CD8-positive, alpha-beta memory T cell (primary cell): ENCODE measurements around the gene DMGDH. TPM values are rescaled to one million over a fixed set of nuclear protein-coding genes. Genes with fewer than 3 reads are reported as not detected.

Source experiments
- CTCF ChIA-PET: fragments of 350-600 bp; sonication (Branson Sonifier 250); formaldehyde crosslinking; loops from one replicate; lab custom pipeline; 2021; ENCODE audit warnings: antibody characterized with exemption; lab: Charles Lee
- POLR2A ChIA-PET: fragments of 350-600 bp; sonication (Branson Sonifier 250); formaldehyde crosslinking; loops from one replicate; lab custom pipeline; 2021; ENCODE audit warnings: antibody characterized with exemption; lab: Charles Lee
- DNase-seq, 5 donors: peaks; one replicate each; pipeline versions ENCODE4 v3.0.0 to v3.0.0-alpha.2; 2020 to 2022; ENCODE audit warnings: mixed read lengths in 1 of 5
- H3K27ac ChIP-seq: one replicate; pipeline ENCODE4 v1.7.0; 2013; ENCODE audit warnings: low read depth, mild to moderate bottlenecking, low read length, moderate library complexity
- H3K27me3 ChIP-seq: 2 replicates; pipeline ENCODE4 v1.7.0; 2013; ENCODE audit warnings: low read length, mild to moderate bottlenecking; ENCODE audit not compliant: insufficient read depth, poor library complexity, severe bottlenecking
- H3K36me3 ChIP-seq: 2 replicates; pipeline ENCODE4 v1.7.0; 2013; ENCODE audit warnings: mild to moderate bottlenecking, low read length, moderate library complexity; ENCODE audit not compliant: insufficient read depth
- H3K4me1 ChIP-seq: 2 replicates; pipeline ENCODE4 v1.7.0; 2013; ENCODE audit warnings: mild to moderate bottlenecking, low read length, moderate library complexity; ENCODE audit not compliant: insufficient read depth
- H3K4me3 ChIP-seq: 2 replicates; pipeline ENCODE4 v1.7.0; 2013; ENCODE audit warnings: mild to moderate bottlenecking, low read length
- H3K9me3 ChIP-seq: 2 replicates; pipeline ENCODE4 v1.7.0; 2013; ENCODE audit warnings: mild to moderate bottlenecking, low read length
- H3K27ac Mint-ChIP-seq, 8 donors: one replicate each; pipeline ENCODE4 v1.8.0; 2020 to 2021; ENCODE audit warnings: mixed read lengths in 8 of 8, mild to moderate bottlenecking in 6 of 8, inconsistent platforms in 3 of 8, moderate library complexity in 3 of 8
- H3K27me3 Mint-ChIP-seq, 2 donors: one replicate each; pipeline ENCODE4 v1.8.0; 2020 to 2021; ENCODE audit warnings: mixed read lengths in 2 of 2, mild to moderate bottlenecking in 1 of 2, moderate library complexity in 1 of 2
- H3K36me3 Mint-ChIP-seq, 3 donors: one replicate each; pipeline ENCODE4 v1.8.0; 2020 to 2021; ENCODE audit warnings: mixed read lengths in 3 of 3, inconsistent platforms in 1 of 3, mild to moderate bottlenecking in 1 of 3
- H3K4me1 Mint-ChIP-seq, 3 donors: one replicate each; pipeline ENCODE4 v1.8.0; 2020 to 2021; ENCODE audit warnings: mixed read lengths in 3 of 3, inconsistent platforms in 1 of 3, mild to moderate bottlenecking in 1 of 3
- H3K4me3 Mint-ChIP-seq, 7 donors: one replicate each; pipeline ENCODE4 v1.8.0; 2020 to 2021; ENCODE audit warnings: mixed read lengths in 7 of 7, mild to moderate bottlenecking in 6 of 7, moderate library complexity in 4 of 7, inconsistent platforms in 2 of 7
- H3K9me3 Mint-ChIP-seq, 5 donors: one replicate each; pipeline ENCODE4 v1.8.0; 2020 to 2022; ENCODE audit warnings: mixed read lengths in 5 of 5, mild to moderate bottlenecking in 3 of 5, moderate library complexity in 2 of 5, inconsistent platforms in 1 of 5
- polyA plus RNA-seq: library from polyadenylated mRNA; unstranded; fragments of 300-500 nt; fragmentation: Illumina TruSeq; gene quantifications from one replicate; pipeline ENCODE4 v1.2.3, GENCODE V29; 2021
- total RNA-seq, 2 experiments: library from RNA; stranded (reverse); gene quantifications; one replicate each; pipeline ENCODE4 v1.2.3, GENCODE V29; 2021

Gene DMGDH
- total and polyA plus RNA-seq, 3 experiments from 2014 or later: not detected

DNA sequence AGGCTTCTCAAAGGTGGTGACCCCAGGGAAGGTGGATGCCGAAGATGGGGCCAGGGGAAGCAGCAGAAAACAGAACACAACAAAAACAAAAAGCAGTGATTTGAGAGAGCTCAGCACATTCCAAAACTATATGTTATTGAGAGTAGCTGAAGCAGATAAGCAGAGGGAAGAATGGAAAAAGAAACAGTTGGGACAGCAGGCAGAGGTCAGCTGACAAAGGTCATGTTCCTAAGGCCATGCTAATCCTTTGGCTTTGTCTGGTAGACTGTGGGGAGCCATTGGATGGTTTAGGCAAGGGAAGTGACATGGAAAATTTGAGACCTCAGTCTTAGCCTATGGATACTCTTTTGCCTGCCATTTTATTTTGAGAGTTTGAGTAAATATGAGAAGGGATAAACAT, 14.5 kb downstream of the DMGDH start:
- H3K9me3 Mint-ChIP-seq: peaks cover 0 to 5% (median 0%) of the 10 kb centered on the region in 5 donors
- ChIA-PET CTCF (no interaction called here), POLR2A (no interaction called here)
- Histone ChIP-seq H3K27ac (no peak overlapping the region), H3K4me1 (no peaks in the 10 kb centered on the region), H3K4me3 (no peak overlapping the region), H3K9me3 (no peaks in the 10 kb centered on the region), H3K27me3 (no peaks in the 10 kb centered on the region), H3K36me3 (no peaks in the 10 kb centered on the region)
- peaks cover 6 to 22% of the 10 kb centered on the region in 2 donors for H3K27me3 Mint-ChIP-seq
- H3K36me3 Mint-ChIP-seq: no peaks in the 10 kb centered on the region
- no peak overlapping the region for H3K4me3 Mint-ChIP-seq
- H3K4me1 Mint-ChIP-seq: no peaks in the 10 kb centered on the region
- no peak overlapping the region for H3K27ac Mint-ChIP-seq
- DNase-seq: no peak

DNA sequence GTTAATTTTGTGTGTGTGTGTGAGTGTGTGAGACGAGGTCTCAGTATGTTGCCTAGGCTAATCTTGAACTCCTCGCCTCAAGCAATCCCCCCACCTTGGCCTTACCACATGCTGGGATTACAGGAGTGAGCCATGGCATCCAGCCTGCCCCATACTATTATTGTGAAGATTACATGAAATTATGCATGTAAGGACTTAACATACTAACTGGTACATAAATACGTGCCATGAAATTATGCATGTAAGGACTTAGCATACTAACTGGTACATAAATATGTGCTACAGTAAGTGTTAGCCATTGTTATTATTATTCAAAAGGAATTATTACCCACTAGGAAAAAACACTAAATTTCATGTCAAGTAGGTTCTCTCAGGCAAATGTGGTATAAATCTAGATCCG, 16.2 kb downstream of the DMGDH start:
- peaks cover 4 to 18% of the 10 kb centered on the region in 2 donors for H3K27me3 Mint-ChIP-seq
- Histone ChIP-seq H3K27me3 (no peaks in the 10 kb centered on the region), H3K4me1 (no peaks in the 10 kb centered on the region), H3K4me3 (no peak overlapping the region), H3K27ac (no peak overlapping the region), H3K9me3 (no peaks in the 10 kb centered on the region), H3K36me3 (no peaks in the 10 kb centered on the region)
- H3K4me3 Mint-ChIP-seq: no peak overlapping the region
- ChIA-PET CTCF (no interaction called here), POLR2A (no interaction called here)
- H3K36me3 Mint-ChIP-seq: no peaks in the 10 kb centered on the region
- no peaks in the 10 kb centered on the region for H3K4me1 Mint-ChIP-seq
- H3K9me3 Mint-ChIP-seq: peaks cover 0 to 3% (median 0%) of the 10 kb centered on the region in 5 donors
- H3K27ac Mint-ChIP-seq: no peak overlapping the region
- no peak for DNase-seq

- no peaks in the 10 kb centered on the region for H3K36me3 ChIP-seq
- Mint-ChIP-seq H3K27me3 (peaks cover 3 to 28% of the 10 kb centered on the region in 2 donors), H3K36me3 (no peaks in the 10 kb centered on the region), H3K9me3 (peaks cover 0 to 3% (median 0%) of the 10 kb centered on the region in 5 donors), H3K4me3 (no peak overlapping the region), H3K4me1 (no peaks in the 10 kb centered on the region), H3K27ac (no peak overlapping the region)
- H3K9me3 ChIP-seq: no peaks in the 10 kb centered on the region
- H3K27me3 ChIP-seq: no peaks in the 10 kb centered on the region
- ChIA-PET POLR2A (no interaction called here), CTCF (no interaction called here)
- H3K27ac ChIP-seq: no peak overlapping the region
- no peaks in the 10 kb centered on the region for H3K4me1 ChIP-seq
- no peak overlapping the region for H3K4me3 ChIP-seq
- no peak for DNase-seq
These were observed 19.0 kb downstream of the DMGDH start for GRCh38 chr5:79050498-79050897.

DNA sequence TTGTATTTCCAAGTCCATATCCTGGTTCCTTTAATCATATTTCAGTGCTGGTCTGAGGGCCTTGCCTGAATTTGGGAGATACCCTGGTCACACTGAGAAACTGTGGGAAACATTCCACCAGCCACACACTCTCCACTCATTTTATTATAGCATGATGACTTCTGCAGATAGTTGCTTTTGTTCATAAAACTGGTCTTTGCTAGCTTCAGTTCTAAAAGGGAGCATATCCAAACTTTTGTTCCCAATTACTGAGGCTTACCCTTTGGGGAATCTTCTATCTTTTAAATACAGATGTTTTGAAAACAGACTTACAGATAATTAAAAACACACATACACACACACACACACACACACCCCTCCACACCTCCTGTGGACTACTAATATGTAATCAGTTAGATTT, 21.0 kb downstream of the DMGDH start:
- Mint-ChIP-seq H3K4me1 (no peaks in the 10 kb centered on the region), H3K4me3 (no peak overlapping the region), H3K36me3 (no peaks in the 10 kb centered on the region), H3K9me3 (peaks cover 0 to 2% (median 0%) of the 10 kb centered on the region in 5 donors), H3K27ac (no peak overlapping the region), H3K27me3 (peaks cover 3 to 25% of the 10 kb centered on the region in 2 donors)
- ChIA-PET CTCF (no interaction called here), POLR2A (no interaction called here)
- Histone ChIP-seq H3K36me3 (no peaks in the 10 kb centered on the region), H3K9me3 (no peaks in the 10 kb centered on the region), H3K27me3 (no peaks in the 10 kb centered on the region), H3K4me1 (no peaks in the 10 kb centered on the region), H3K4me3 (no peak overlapping the region), H3K27ac (no peak overlapping the region)
- DNase-seq: no peak

DNA sequence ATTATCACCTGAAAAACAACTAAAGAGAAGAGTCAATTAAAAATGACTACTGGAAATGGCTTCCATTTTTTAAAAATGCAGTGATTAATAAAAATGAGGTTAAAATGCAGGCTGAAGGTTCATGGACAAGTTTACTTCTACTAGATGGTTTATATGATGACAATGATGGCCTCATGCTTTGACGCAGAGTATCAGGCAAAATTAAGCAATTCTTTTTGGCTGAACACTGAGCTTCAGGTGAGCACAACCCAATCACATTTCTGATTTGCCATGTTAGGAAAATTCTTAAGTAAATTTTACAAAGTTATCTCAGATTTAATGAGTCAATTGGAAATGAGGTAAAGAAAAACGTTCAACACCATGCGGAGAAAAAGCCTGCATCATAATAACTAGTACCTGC, 22.3 kb downstream of the DMGDH start:
- H3K4me1 Mint-ChIP-seq: no peaks in the 10 kb centered on the region
- H3K9me3 Mint-ChIP-seq: peaks cover 0 to 2% (median 0%) of the 10 kb centered on the region in 5 donors
- H3K27me3 Mint-ChIP-seq: peaks cover 4 to 20% of the 10 kb centered on the region in 2 donors
- H3K4me3 Mint-ChIP-seq: no peak overlapping the region
- Histone ChIP-seq H3K4me1 (no peaks in the 10 kb centered on the region), H3K9me3 (no peaks in the 10 kb centered on the region), H3K27ac (no peak overlapping the region), H3K4me3 (no peak overlapping the region), H3K27me3 (no peaks in the 10 kb centered on the region), H3K36me3 (no peaks in the 10 kb centered on the region)
- POLR2A ChIA-PET: no interaction called here
- no peak overlapping the region for H3K27ac Mint-ChIP-seq
- DNase-seq: no peak
- no peaks in the 10 kb centered on the region for H3K36me3 Mint-ChIP-seq
- CTCF ChIA-PET: no interaction called here

DNA sequence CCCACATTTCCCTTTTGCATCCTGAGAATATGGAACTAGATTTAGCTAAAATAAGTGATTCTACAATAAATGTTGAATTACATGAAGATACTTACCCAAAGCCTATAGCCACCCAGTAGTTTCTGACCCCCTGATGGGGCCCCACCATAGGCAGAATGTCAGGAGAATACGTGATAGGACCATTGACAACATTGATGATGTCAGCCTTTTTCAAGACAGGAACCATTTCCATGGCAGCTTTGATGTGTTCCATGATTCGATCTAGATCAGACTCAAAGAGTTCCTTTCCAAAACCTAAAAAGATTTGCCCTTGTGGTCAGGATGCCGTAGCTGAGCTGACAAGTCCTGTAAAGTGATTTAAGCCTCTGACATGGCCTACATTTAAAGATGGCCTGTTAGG, 27.3 kb downstream of the DMGDH start:
- Mint-ChIP-seq H3K4me3 (no peak overlapping the region), H3K4me1 (no peaks in the 10 kb centered on the region), H3K36me3 (no peaks in the 10 kb centered on the region), H3K27me3 (peaks cover 4 to 12% of the 10 kb centered on the region in 2 donors), H3K27ac (no peak overlapping the region), H3K9me3 (no peaks in the 10 kb centered on the region)
- no peaks in the 10 kb centered on the region for H3K36me3 ChIP-seq
- H3K27me3 ChIP-seq: no peaks in the 10 kb centered on the region
- H3K9me3 ChIP-seq: no peaks in the 10 kb centered on the region
- no peak overlapping the region for H3K4me3 ChIP-seq
- DNase-seq: no peak
- no peaks in the 10 kb centered on the region for H3K4me1 ChIP-seq
- no peak overlapping the region for H3K27ac ChIP-seq
- ChIA-PET CTCF (interaction anchor here (0.9 kb wide), 1 partner anchor 17 kb away, joined by 3 read pairs; no protein-coding TSS in a partner anchor), POLR2A (no interaction called here)

GRCh38 chr5:79036769-79037168, 32.7 kb downstream of the DMGDH start:
- H3K27ac Mint-ChIP-seq: no peak overlapping the region
- DNase-seq: no peak
- ChIA-PET POLR2A (no interaction called here), CTCF (no interaction called here)
- H3K36me3 ChIP-seq: no peaks in the 10 kb centered on the region
- no peaks in the 10 kb centered on the region for H3K9me3 Mint-ChIP-seq
- no peak overlapping the region for H3K27ac ChIP-seq
- no peaks in the 10 kb centered on the region for H3K4me1 Mint-ChIP-seq
- H3K4me3 Mint-ChIP-seq: no peak overlapping the region
- no peak overlapping the region for H3K4me3 ChIP-seq
- H3K27me3 ChIP-seq: no peaks in the 10 kb centered on the region
- H3K27me3 Mint-ChIP-seq: peaks cover 0 to 7% of the 10 kb centered on the region in 2 donors
- H3K4me1 ChIP-seq: no peaks in the 10 kb centered on the region
- H3K36me3 Mint-ChIP-seq: no peaks in the 10 kb centered on the region
- H3K9me3 ChIP-seq: no peaks in the 10 kb centered on the region

DNA sequence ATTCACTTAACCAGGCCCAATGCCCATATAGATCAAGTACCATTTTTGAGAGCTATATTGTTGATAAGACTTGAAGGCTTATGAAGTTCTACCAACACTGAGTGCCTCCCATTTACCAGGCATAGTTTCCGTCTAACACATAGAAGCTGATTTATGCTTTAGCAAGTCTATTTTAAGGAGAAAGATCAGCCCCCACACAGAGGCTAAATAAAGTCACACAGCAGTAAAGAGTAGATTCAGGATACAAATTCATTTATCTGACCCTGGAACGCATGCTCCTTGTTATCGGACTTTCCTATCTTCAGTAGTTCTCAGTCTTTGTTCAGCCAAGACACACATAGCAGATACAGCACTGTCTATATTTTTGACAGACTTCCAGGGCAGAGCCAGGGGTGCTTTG, 34.2 kb downstream of the DMGDH start:
- Mint-ChIP-seq H3K9me3 (no peaks in the 10 kb centered on the region), H3K4me3 (no peak overlapping the region), H3K27me3 (peaks cover 0 to 7% of the 10 kb centered on the region in 2 donors), H3K4me1 (no peaks in the 10 kb centered on the region), H3K36me3 (no peaks in the 10 kb centered on the region), H3K27ac (no peak overlapping the region)
- no peaks in the 10 kb centered on the region for H3K36me3 ChIP-seq
- no peak overlapping the region for H3K27ac ChIP-seq
- no peaks in the 10 kb centered on the region for H3K9me3 ChIP-seq
- ChIA-PET CTCF (interaction anchor here (0.8 to 1.3 kb wide), 3 partner anchors 9 to 25 kb away, joined by 3 read pairs; no protein-coding TSS in a partner anchor), POLR2A (no interaction called here)
- DNase-seq: no peak
- no peak overlapping the region for H3K4me3 ChIP-seq
- no peaks in the 10 kb centered on the region for H3K4me1 ChIP-seq
- no peaks in the 10 kb centered on the region for H3K27me3 ChIP-seq
